Measurements from ENCODE around the gene CEP95. TPM values are rescaled to one million over a fixed set of nuclear protein-coding genes. Genes with fewer than 3 reads are reported as not detected.

CEP95 gene
- total RNA-seq, 4 donors from 2014 or later = 6.5 to 18.8 (median 17.7) TPM

DNA sequence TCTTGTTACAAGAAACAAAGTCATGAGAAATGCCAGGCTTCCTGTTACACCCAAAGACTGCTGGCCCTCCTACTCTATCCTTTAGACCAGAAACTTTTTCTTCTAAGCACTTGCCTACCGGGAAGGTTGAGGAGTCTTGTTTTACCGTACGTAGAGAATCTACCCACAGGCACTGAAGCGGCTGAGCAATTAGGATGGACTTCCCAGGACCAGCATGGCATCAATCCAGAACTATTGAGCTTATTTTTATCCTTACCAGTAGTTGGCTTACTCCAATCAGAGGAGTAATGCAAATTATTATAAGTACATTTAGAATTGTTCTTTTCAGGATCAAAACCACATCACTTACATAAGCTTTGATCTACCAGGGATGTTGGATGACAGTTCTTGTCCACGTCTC, 25.6 kb downstream of the CEP95 start:
- Histone ChIP-seq H3K27me3 (no peaks in the 10 kb centered on the region), H3K9me3 (no peaks in the 10 kb centered on the region), H3K27ac (no peak overlapping the region), H3K4me3 (no peak overlapping the region), H3K4me1 (no peaks in the 10 kb centered on the region), H3K36me3 (peaks cover 0 to 100% of the 10 kb centered on the region in 2 donors)
- TF ChIP-seq, protein P1, sequence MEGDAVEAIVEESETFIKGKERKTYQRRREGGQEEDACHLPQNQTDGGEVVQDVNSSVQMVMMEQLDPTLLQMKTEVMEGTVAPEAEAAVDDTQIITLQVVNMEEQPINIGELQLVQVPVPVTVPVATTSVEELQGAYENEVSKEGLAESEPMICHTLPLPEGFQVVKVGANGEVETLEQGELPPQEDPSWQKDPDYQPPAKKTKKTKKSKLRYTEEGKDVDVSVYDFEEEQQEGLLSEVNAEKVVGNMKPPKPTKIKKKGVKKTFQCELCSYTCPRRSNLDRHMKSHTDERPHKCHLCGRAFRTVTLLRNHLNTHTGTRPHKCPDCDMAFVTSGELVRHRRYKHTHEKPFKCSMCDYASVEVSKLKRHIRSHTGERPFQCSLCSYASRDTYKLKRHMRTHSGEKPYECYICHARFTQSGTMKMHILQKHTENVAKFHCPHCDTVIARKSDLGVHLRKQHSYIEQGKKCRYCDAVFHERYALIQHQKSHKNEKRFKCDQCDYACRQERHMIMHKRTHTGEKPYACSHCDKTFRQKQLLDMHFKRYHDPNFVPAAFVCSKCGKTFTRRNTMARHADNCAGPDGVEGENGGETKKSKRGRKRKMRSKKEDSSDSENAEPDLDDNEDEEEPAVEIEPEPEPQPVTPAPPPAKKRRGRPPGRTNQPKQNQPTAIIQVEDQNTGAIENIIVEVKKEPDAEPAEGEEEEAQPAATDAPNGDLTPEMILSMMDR (IDR thresholded peaks at IDR 0.05 in 4 of 5, conservative IDR thresholded peaks at IDR 0.05 in 1 of 5) = no peak
- no peak for TF ChIP-seq POLR2A (IDR thresholded peaks at IDR 0.05)
- DNase-seq = no peak
- intact Hi-C loops (cut with DNase I; ENCODE audit: low total_unique reads) = no loop called here
- in situ Hi-C loops (cut with MboI; ENCODE audit: low sequenced_read_pairs in 4 of 4) = no loop called here
- no peak for ATAC-seq

DNA sequence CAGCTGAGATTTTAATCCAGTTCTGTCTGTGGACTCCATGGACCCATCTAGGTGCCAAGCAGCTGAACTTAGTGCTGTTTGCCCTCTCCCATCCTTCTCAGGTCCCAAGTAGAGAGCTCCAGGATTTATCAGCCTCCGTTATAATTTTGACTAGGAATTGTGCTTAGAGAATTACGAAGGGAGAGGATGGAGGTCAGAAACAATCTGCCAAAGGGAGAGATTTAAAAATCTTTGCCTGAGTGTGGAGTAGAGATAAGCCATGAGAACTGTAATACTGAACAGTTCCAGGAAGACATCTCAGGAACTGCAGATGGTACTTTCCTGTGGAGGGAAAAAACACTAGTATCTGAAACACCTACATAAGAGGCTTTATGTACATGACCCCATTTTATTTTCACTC, 27.0 kb downstream of the CEP95 start:
- no peak for DNase-seq
- intact Hi-C loops (cut with DNase I; ENCODE audit: low total_unique reads) = no loop called here
- TF ChIP-seq, protein P1 (IDR thresholded peaks at IDR 0.05 in 4 of 5, conservative IDR thresholded peaks at IDR 0.05 in 1 of 5) = no peak
- Histone ChIP-seq H3K4me1 (no peaks in the 10 kb centered on the region), H3K27me3 (no peaks in the 10 kb centered on the region), H3K4me3 (no peak overlapping the region), H3K9me3 (no peaks in the 10 kb centered on the region), H3K27ac (no peak overlapping the region), H3K36me3 (peaks cover 0 to 100% of the 10 kb centered on the region in 2 donors)
- in situ Hi-C loops (cut with MboI; ENCODE audit: low sequenced_read_pairs in 4 of 4) = no loop called here
- no peak for ATAC-seq

DNA sequence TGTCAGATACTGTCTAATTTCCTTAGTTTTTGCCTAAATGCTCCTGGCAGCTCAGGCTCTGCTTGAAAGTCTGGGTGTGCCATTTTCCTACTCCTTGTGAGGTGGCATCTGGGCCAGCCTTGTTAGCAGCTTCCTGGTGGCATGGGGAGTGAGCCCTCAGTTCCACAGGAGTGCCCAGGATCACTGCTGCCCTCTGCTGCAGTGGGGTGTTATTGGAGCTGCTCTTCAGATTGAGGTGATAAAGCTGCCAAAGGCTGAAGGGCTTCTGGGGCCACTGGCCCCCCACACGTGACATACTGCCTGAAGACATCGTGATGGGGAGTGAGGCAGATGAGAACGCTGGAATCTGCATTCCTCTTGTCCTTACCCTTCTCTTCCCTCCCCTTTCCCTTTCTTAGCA, 27.4 kb downstream of the CEP95 start:
- DNase-seq = no peak
- intact Hi-C loops (cut with DNase I; ENCODE audit: low total_unique reads) (no loop called here), in situ Hi-C loops (cut with MboI; ENCODE audit: low sequenced_read_pairs in 4 of 4) (no loop called here)
- Histone ChIP-seq H3K27me3 (no peaks in the 10 kb centered on the region), H3K4me1 (no peaks in the 10 kb centered on the region), H3K36me3 (peaks cover 0 to 100% of the 10 kb centered on the region in 2 donors), H3K27ac (no peak overlapping the region), H3K9me3 (no peaks in the 10 kb centered on the region), H3K4me3 (no peak overlapping the region)
- ATAC-seq = no peak
- TF ChIP-seq, protein P1 (IDR thresholded peaks at IDR 0.05 in 4 of 5, conservative IDR thresholded peaks at IDR 0.05 in 1 of 5) = no peak
- no peak for TF ChIP-seq POLR2A (IDR thresholded peaks at IDR 0.05)

DNA sequence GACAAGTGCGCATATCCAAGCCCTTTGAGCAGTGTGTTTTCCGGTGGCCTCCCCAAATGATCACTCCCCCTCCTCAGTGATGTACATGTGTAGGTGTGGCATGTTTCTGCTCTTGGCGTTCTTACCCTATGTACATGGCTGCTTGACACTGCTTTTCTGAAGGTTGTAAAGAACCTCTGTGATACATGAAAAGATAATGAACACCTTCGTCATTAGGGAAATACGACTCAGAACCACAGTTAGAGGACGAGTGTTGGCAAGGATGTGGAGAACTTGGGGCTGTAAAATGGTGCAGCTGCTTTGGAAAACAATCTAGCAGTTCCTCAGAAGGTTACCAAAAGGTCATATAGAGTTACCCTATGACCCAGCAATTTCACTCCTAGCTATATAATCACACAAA, 28.6 kb downstream of the CEP95 start:
- H3K9me3 ChIP-seq = no peaks in the 10 kb centered on the region
- intact Hi-C loops (cut with DNase I; ENCODE audit: low total_unique reads) (no loop called here), in situ Hi-C loops (cut with MboI; ENCODE audit: low sequenced_read_pairs in 4 of 4) (no loop called here)
- TF ChIP-seq, protein P1 (IDR thresholded peaks at IDR 0.05 in 4 of 5, conservative IDR thresholded peaks at IDR 0.05 in 1 of 5) = no peak
- no peak for TF ChIP-seq POLR2A (IDR thresholded peaks at IDR 0.05)
- DNase-seq = no peak
- H3K4me1 ChIP-seq = no peaks in the 10 kb centered on the region
- no peak overlapping the region for H3K4me3 ChIP-seq
- peaks cover 0 to 100% of the 10 kb centered on the region in 2 donors for H3K36me3 ChIP-seq
- no peak for ATAC-seq
- no peak overlapping the region for H3K27ac ChIP-seq
- H3K27me3 ChIP-seq = no peaks in the 10 kb centered on the region

DNA sequence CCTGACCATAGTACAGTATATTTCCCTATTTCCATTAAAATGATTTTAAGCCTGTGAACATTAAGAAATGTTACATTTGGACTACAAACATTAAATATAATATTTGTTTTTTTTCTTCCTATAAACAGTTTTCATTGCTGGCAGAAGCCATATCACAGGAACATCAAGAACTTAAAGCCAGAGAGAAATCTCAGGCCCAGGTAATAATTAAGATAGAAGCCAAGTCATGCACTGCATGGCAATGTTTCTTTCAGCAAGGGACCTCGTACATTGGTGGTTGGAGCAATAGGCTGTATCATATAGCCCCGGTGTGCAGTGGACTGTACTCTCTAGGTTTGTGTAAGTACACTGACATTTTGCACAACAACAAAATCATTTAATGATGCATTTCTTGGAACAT, 30.1 kb downstream of the CEP95 start:
- ATAC-seq (no peak), DNase-seq (no peak)
- intact Hi-C loops (cut with DNase I; ENCODE audit: low total_unique reads) (no loop called here), in situ Hi-C loops (cut with MboI; ENCODE audit: low sequenced_read_pairs in 4 of 4) (no loop called here)
- Histone ChIP-seq H3K27me3 (no peaks in the 10 kb centered on the region), H3K9me3 (no peaks in the 10 kb centered on the region), H3K27ac (no peak overlapping the region), H3K4me3 (no peak overlapping the region), H3K36me3 (peaks cover 0 to 96% of the 10 kb centered on the region in 2 donors), H3K4me1 (no peaks in the 10 kb centered on the region)
- no peak for TF ChIP-seq POLR2A (IDR thresholded peaks at IDR 0.05)
- TF ChIP-seq, protein P1 (IDR thresholded peaks at IDR 0.05 in 4 of 5, conservative IDR thresholded peaks at IDR 0.05 in 1 of 5) = no peak
